HepG2 (cell line): Measurements from ENCODE around the gene OPTN. TPM values are rescaled to one million over a fixed set of nuclear protein-coding genes. Genes with fewer than 3 reads are reported as not detected.

Experiments used
- ARID2 ChIP-seq: sonication (generic); formaldehyde crosslinking; IDR thresholded peaks from 2 replicates; pipeline ENCODE4 v1.8.1; 2022; ENCODE audit warnings: mild to moderate bottlenecking, missing genetic modification reagents, borderline replicate concordance
- ATF3 ChIP-seq: sonication (generic); formaldehyde crosslinking; IDR thresholded peaks from 2 replicates; pipeline ENCODE4 v1.4.0; 2020; ENCODE audit warnings: missing genetic modification reagents
- BCL6 ChIP-seq: IDR thresholded peaks from 2 replicates; pipeline ENCODE4 v1.6.1; 2016; ENCODE audit warnings: missing genetic modification reagents, missing compliant biosample characterization
- BCLAF1 ChIP-seq: fragments of 450-650 bp; IDR thresholded peaks from 2 replicates; pipeline ENCODE4 v1.6.1; 2017; ENCODE audit warnings: mild to moderate bottlenecking
- CENPX ChIP-seq: sonication (generic); formaldehyde crosslinking; IDR thresholded peaks from 2 replicates; pipeline ENCODE4 v1.9.0; 2021; ENCODE audit warnings: mild to moderate bottlenecking, missing genetic modification reagents, moderate library complexity
- CHCHD3 ChIP-seq: sonication (generic); formaldehyde crosslinking; IDR thresholded peaks from 2 replicates; pipeline ENCODE4 v1.8.0; 2022; ENCODE audit warnings: mild to moderate bottlenecking, missing genetic modification reagents, moderate library complexity
- DPF2 ChIP-seq: sonication (generic); formaldehyde crosslinking; IDR thresholded peaks from 2 replicates; pipeline ENCODE4 v1.4.0; 2020; ENCODE audit warnings: mild to moderate bottlenecking, low read depth, missing genetic modification reagents, borderline replicate concordance
- E2F2 ChIP-seq: sonication (generic); formaldehyde crosslinking; IDR thresholded peaks from 2 replicates; pipeline ENCODE4 v1.4.0; 2020; ENCODE audit warnings: missing genetic modification reagents, borderline replicate concordance
- EEA1 ChIP-seq: sonication (generic); formaldehyde crosslinking; IDR thresholded peaks from 2 replicates; pipeline ENCODE4 v1.5.1; 2020; ENCODE audit warnings: mild to moderate bottlenecking, missing genetic modification reagents, borderline replicate concordance
- FOXJ3 ChIP-seq: sonication (generic); formaldehyde crosslinking; IDR thresholded peaks from 2 replicates; pipeline ENCODE4 v1.4.0; 2020; ENCODE audit warnings: missing genetic modification reagents, mild to moderate bottlenecking, borderline replicate concordance
- GMEB2 ChIP-seq: IDR thresholded peaks from 2 replicates; pipeline ENCODE4 v1.6.1; 2016; ENCODE audit warnings: missing biosample characterization, missing genetic modification reagents, low read depth
- GZF1 ChIP-seq: sonication (generic); formaldehyde crosslinking; IDR thresholded peaks from 2 replicates; pipeline ENCODE4 v1.5.1; 2020; ENCODE audit warnings: mild to moderate bottlenecking, missing genetic modification reagents
- KDM3A ChIP-seq: IDR thresholded peaks from 2 replicates; pipeline ENCODE4 v1.6.1; 2018; ENCODE audit warnings: low read depth, missing compliant biosample characterization
- MLXIP ChIP-seq: sonication (generic); formaldehyde crosslinking; IDR thresholded peaks from 2 replicates; pipeline ENCODE4 v1.9.0; 2021; ENCODE audit warnings: missing genetic modification reagents, borderline replicate concordance
- TCF12 ChIP-seq, 2 experiments: fragments of 450-650 bp in 1 of 2; sonication (generic) in 1 of 2; formaldehyde crosslinking in 1 of 2; IDR thresholded peaks; 2 replicates each; pipeline versions ENCODE4 v1.6.1 to v1.8.0; 2017 to 2022; ENCODE audit warnings: antibody characterized with exemption in 1 of 2, mild to moderate bottlenecking in 1 of 2, missing genetic modification reagents in 1 of 2, moderate library complexity in 1 of 2
- ZBTB1 ChIP-seq: sonication (generic); formaldehyde crosslinking; IDR thresholded peaks from 2 replicates; pipeline ENCODE4 v1.4.0; 2020; ENCODE audit warnings: missing genetic modification reagents, borderline replicate concordance
- ZNF12 ChIP-seq: sonication (generic); formaldehyde crosslinking; IDR thresholded peaks from 2 replicates; pipeline ENCODE4 v1.5.0; 2020; ENCODE audit warnings: missing genetic modification reagents
- ZNF20 ChIP-seq: sonication (generic); formaldehyde crosslinking; IDR thresholded peaks from 2 replicates; pipeline ENCODE4 v1.4.0; 2020; ENCODE audit warnings: mild to moderate bottlenecking, moderate library complexity, missing genetic modification reagents
- ZNF543 ChIP-seq: sonication (generic); formaldehyde crosslinking; IDR thresholded peaks from 2 replicates; pipeline ENCODE4 v1.4.0; 2020; ENCODE audit warnings: mild to moderate bottlenecking, missing genetic modification reagents
- ZNF619 ChIP-seq: sonication (generic); formaldehyde crosslinking; IDR thresholded peaks from 2 replicates; pipeline ENCODE4 v1.4.0; 2020; ENCODE audit warnings: mild to moderate bottlenecking, missing genetic modification reagents
- ZNF766 ChIP-seq: sonication (generic); formaldehyde crosslinking; IDR thresholded peaks from 2 replicates; pipeline ENCODE4 v1.5.0; 2020; ENCODE audit warnings: missing genetic modification reagents, borderline replicate concordance
- polyA plus RNA-seq, 8 experiments: library from polyadenylated mRNA; depleted of rRNA in 3 of 8; stranded (reverse) in 7 of 8; unstranded in 1 of 8; fragments of >200 nt; fragmentation: Illumina TruSeq in 4 of 8; extraction: Trizol in 4 of 8; gene quantifications; 2 replicates each; pipeline versions ENCODE4 v1.2.1 to v1.2.3, GENCODE V29; 2011 to 2016; ENCODE audit warnings: low read depth in 4 of 8, missing spikeins in 1 of 8, mixed read lengths in 1 of 8; ENCODE audit not compliant: insufficient read depth in 1 of 8
- total RNA-seq, 5 experiments: library from RNA; depleted of rRNA; stranded (reverse); fragments of >200 nt; fragmentation: Illumina TruSeq; extraction: Trizol; gene quantifications; 2 replicates each; pipeline ENCODE4 v1.2.3, GENCODE V29; 2016; ENCODE audit warnings: low read depth in 1 of 5

Gene OPTN
- total and polyA plus RNA-seq, 2 of the 13 experiments (the other 11 are each of a cell fraction or from before 2014, with no cell fraction given), result 13.4 to 46.6 TPM

- TF ChIP-seq GMEB2 (CRISPR knock-in tag), result no peak
- no peak for TF ChIP-seq ZBTB1 (CRISPR knock-in tag)
- TF ChIP-seq ZNF12, result peak; percentile 30; the same call in 1 of the 2 replicates
- TF ChIP-seq CENPX, result no peak
- TF ChIP-seq BCL6 (CRISPR knock-in tag), result peak; percentile 84
- TF ChIP-seq GZF1 (CRISPR knock-in tag), result no peak
- no peak for TF ChIP-seq ZNF20
- no peak for TF ChIP-seq ZNF543 (CRISPR knock-in tag)
- TF ChIP-seq BCLAF1, result no peak
- no peak for TF ChIP-seq ARID2
- TF ChIP-seq EEA1 (CRISPR knock-in tag), result no peak
- no peak for TF ChIP-seq MLXIP (CRISPR knock-in tag)
- TF ChIP-seq DPF2, result peak; percentile 56; the same call in 1 of the 2 replicates
- no peak for TF ChIP-seq KDM3A (CRISPR knock-in tag)
- no peak for TF ChIP-seq CHCHD3
- no peak for TF ChIP-seq TCF12 (IDR thresholded peaks at IDR 0.05)
- TF ChIP-seq TCF12 (CRISPR knock-in tag; IDR thresholded peaks at IDR 0.05), result no peak
- no peak for TF ChIP-seq ZNF619 (CRISPR knock-in tag)
- no peak for TF ChIP-seq ZNF766 (CRISPR knock-in tag)
- no peak for TF ChIP-seq FOXJ3 (CRISPR knock-in tag)
- no peak for TF ChIP-seq E2F2
- no peak for TF ChIP-seq ATF3
Observed at GRCh38 chr10:13080643-13081042, 19.3 kb upstream of the OPTN start (continued).
